ENCODE results near the gene DYNLT2. TPM values are rescaled to one million over a fixed set of nuclear protein-coding genes. Genes with fewer than 3 reads are reported as not detected.

DYNLT2 gene
- total RNA-seq, 1 experiment from 2014 or later, result 1.7 TPM

- POLR2A ChIA-PET, result no interaction called here
- H3K27ac Mint-ChIP-seq, result no peak overlapping the region
These were observed 12.5 kb upstream of the DYNLT2 start for GRCh38 chr6:169763881-169764280.

GRCh38 chr6:169763308-169763707, 11.9 kb upstream of the DYNLT2 start:
- H3K27me3 Mint-ChIP-seq (ENCODE audit: low read depth), result no peaks in the 10 kb centered on the region
- H3K36me3 Mint-ChIP-seq, result peaks cover 35% of the 10 kb centered on the region
- peak overlapping the region; percentile 7; the same call in 1 of the 2 replicates for H3K27ac Mint-ChIP-seq
- H3K4me1 Mint-ChIP-seq, result no peaks in the 10 kb centered on the region
- TF ChIP-seq MLX (CRISPR knock-in tag; IDR thresholded peaks at IDR 0.05) (no peak), USF1 (CRISPR knock-in tag; IDR thresholded peaks at IDR 0.05) (no peak), ERG (CRISPR knock-in tag; IDR thresholded peaks at IDR 0.05) (no peak), KAT7 (CRISPR knock-in tag; IDR thresholded peaks at IDR 0.05; ENCODE audit: borderline replicate concordance) (no peak), HMGA2 (CRISPR knock-in tag; IDR thresholded peaks at IDR 0.05) (no peak), E2F4 (CRISPR knock-in tag; IDR thresholded peaks at IDR 0.05; ENCODE audit: borderline replicate concordance, low read depth) (no peak), FOXP4 (CRISPR knock-in tag; IDR thresholded peaks at IDR 0.05) (no peak), GTF2I (CRISPR knock-in tag; conservative IDR thresholded peaks at IDR 0.05) (no peak), IRF1 (CRISPR knock-in tag; IDR thresholded peaks at IDR 0.05) (no peak)
- CTCF ChIA-PET, result no interaction called here
- ATAC-seq (no peak), DNase-seq (ENCODE audit: low spot score) (no peak)
- H3K4me3 Mint-ChIP-seq, result no peak overlapping the region
- POLR2A ChIA-PET, result no interaction called here
- no peaks in the 10 kb centered on the region for H3K9me3 Mint-ChIP-seq

More at GRCh38 chr6:169763881-169764280, 12.5 kb upstream of the DYNLT2 start:
- CTCF ChIA-PET, result interaction anchor here (1.0 to 1.3 kb wide), 2 partner anchors 26 to 68 kb away, joined by 3 read pairs; no protein-coding TSS in a partner anchor
- Mint-ChIP-seq H3K27me3 (ENCODE audit: low read depth) (no peaks in the 10 kb centered on the region), H3K4me1 (peaks cover 1% of the 10 kb centered on the region), H3K4me3 (no peak overlapping the region), H3K36me3 (peaks cover 34% of the 10 kb centered on the region), H3K9me3 (no peaks in the 10 kb centered on the region)
- no peak for TF ChIP-seq GABPB1 (CRISPR knock-in tag; IDR thresholded peaks at IDR 0.05)
- TF ChIP-seq ZNF281 (CRISPR knock-in tag; IDR thresholded peaks at IDR 0.05), result no peak
- ATAC-seq (no peak), DNase-seq (ENCODE audit: low spot score) (no peak)

- Mint-ChIP-seq H3K27ac (no peak overlapping the region), H3K9me3 (no peaks in the 10 kb centered on the region), H3K4me1 (peaks cover 18% of the 10 kb centered on the region), H3K4me3 (no peak overlapping the region), H3K27me3 (ENCODE audit: low read depth) (no peaks in the 10 kb centered on the region), H3K36me3 (peaks cover 23% of the 10 kb centered on the region)
- ChIA-PET CTCF (interaction anchor here (1.5 kb wide), 1 partner anchor 35 kb away, joined by 4 read pairs; no protein-coding TSS in a partner anchor), POLR2A (no interaction called here)
- no peak for ATAC-seq
- DNase-seq (ENCODE audit: low spot score), result no peak
- TF ChIP-seq CBFB (CRISPR knock-in tag; IDR thresholded peaks at IDR 0.05; ENCODE audit: low read depth), result no peak
- no peak for TF ChIP-seq ZNF532 (CRISPR knock-in tag; IDR thresholded peaks at IDR 0.05; ENCODE audit: borderline replicate concordance)
- TF ChIP-seq FOXJ3 (CRISPR knock-in tag; IDR thresholded peaks at IDR 0.05; ENCODE audit: borderline replicate concordance), result no peak
- no peak for TF ChIP-seq ZNF425 (CRISPR knock-in tag; conservative IDR thresholded peaks at IDR 0.05)
These were observed 3.8 kb upstream of the DYNLT2 start for GRCh38 chr6:169755162-169755561.
